Adrenal gland (tissue), 5 donors: ENCODE measurements around the gene FSHB.

ENCODE experiments used
- POLR2A ChIP-seq, 2 donors: fragments of 450-650 bp; IDR thresholded peaks; one replicate each; pipeline ENCODE4 v1.6.1; 2017; ENCODE audit warnings: antibody characterized with exemption in 2 of 2, mild to moderate bottlenecking in 2 of 2, moderate library complexity in 1 of 2
- TF ChIP-seq, protein P1 (sequence below), 6 experiments: fragments of 450-650 bp in 4 of 6; fragments of 200-600 bp in 2 of 6; sonication (generic) in 1 of 6; IDR thresholded peaks; 1 replicate in 5 of 6; 2 replicates in 1 of 6; pipeline versions ENCODE4 v1.5.1 to v1.8.0; 2016 to 2021; ENCODE audit warnings: antibody characterized with exemption in 6 of 6, mild to moderate bottlenecking in 2 of 6, moderate library complexity in 1 of 6
- donor health status: DM: no; HTN: no; CAD: no.

DNA sequence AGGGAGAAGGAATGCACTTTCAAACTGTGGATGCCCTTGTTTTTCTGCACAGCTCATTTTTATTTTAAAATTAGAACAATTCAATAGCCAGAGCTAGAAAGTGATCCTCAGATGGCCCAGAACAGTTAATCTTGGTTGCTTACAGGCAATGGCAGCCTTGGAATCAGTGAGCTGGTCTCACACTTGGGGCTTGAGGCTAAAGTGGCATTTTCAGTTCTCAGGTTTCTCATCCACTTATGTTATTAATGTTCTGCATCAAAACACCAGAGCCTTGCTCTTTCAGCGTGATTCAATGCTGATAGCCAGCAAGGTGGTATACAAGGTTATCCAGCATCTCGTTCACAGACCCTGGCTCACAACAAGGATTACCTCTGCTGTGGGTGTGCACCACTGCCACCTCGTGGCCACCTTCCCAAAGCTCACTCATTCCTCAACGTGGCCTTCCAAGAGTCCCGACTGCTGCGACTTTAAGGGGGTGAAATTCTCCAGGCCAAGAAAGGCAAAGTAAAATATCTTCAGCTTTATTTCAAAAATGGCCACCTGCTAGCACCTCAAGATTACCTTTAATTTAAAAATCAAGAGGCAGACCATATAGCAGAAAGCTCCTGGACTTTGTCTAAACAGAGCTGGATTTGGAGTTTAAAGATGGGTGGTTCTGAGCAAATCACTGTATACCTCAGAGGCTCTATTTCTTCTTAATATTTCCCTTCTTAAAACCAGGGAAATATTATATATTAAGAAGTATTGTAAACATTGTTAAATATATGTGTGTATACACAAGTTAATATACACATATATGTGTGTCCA, 34.2 kb upstream of the FSHB start:
- TF ChIP-seq POLR2A (IDR thresholded peaks at IDR 0.05), result no peak
- TF ChIP-seq, protein P1, sequence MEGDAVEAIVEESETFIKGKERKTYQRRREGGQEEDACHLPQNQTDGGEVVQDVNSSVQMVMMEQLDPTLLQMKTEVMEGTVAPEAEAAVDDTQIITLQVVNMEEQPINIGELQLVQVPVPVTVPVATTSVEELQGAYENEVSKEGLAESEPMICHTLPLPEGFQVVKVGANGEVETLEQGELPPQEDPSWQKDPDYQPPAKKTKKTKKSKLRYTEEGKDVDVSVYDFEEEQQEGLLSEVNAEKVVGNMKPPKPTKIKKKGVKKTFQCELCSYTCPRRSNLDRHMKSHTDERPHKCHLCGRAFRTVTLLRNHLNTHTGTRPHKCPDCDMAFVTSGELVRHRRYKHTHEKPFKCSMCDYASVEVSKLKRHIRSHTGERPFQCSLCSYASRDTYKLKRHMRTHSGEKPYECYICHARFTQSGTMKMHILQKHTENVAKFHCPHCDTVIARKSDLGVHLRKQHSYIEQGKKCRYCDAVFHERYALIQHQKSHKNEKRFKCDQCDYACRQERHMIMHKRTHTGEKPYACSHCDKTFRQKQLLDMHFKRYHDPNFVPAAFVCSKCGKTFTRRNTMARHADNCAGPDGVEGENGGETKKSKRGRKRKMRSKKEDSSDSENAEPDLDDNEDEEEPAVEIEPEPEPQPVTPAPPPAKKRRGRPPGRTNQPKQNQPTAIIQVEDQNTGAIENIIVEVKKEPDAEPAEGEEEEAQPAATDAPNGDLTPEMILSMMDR (IDR thresholded peaks at IDR 0.05), result peak; percentile 68 to 86 (median 72)
